IMR-90 (cell line): ENCODE data around the gene MSI1. TPM values are rescaled to one million over a fixed set of nuclear protein-coding genes. Genes with fewer than 3 reads are reported as not detected.

Source experiments
- ATAC-seq: fragments of 200-7000 bp; cut with Tn5 transposase; 2 replicates; pipeline ENCODE4 v1.9.1; 2020; ENCODE audit warnings: low read depth, mild to moderate bottlenecking, moderate library complexity
- BruUV-seq: library from RNA; stranded (reverse); fragments of 400-500 nt; replicated peaks from 2 replicates; lab custom pipeline; 2021; lab: Mats Ljungman, UMichigan
- CTCF ChIA-PET: fragments of 300-600 bp; formaldehyde crosslinking; extraction: SDS; loops from one replicate; lab custom pipeline; 2021; ENCODE audit warnings: antibody characterized with exemption; lab: Yijun Ruan, JAX
- POLR2A ChIA-PET: fragments of 300-600 bp; sonication (Branson Sonifier 250); formaldehyde crosslinking; loops from one replicate; lab custom pipeline; 2022; ENCODE audit warnings: antibody characterized with exemption; ENCODE audit not compliant: unreplicated experiment; lab: Charles Lee
- DNase-seq: peaks from one replicate; pipeline ENCODE4 v3.0.0; 2013
- H2AFZ ChIP-seq: replicated peaks from 2 replicates; pipeline ENCODE3; 2013; ENCODE audit warnings: low read length, mild to moderate bottlenecking; ENCODE audit not compliant: poor library complexity
- H2AK5ac ChIP-seq: 2 replicates; pipeline ENCODE4 v1.6.1; 2013; ENCODE audit warnings: low read depth, low read length, inconsistent platforms
- H2AK9ac ChIP-seq: replicated peaks from 2 replicates; pipeline ENCODE3; 2013; ENCODE audit warnings: mild to moderate bottlenecking, low read depth, low read length, moderate library complexity; ENCODE audit not compliant: poor library complexity
- H2BK120ac ChIP-seq: 2 replicates; pipeline ENCODE4 v1.6.1; 2013; ENCODE audit warnings: low read depth, low read length, inconsistent platforms
- H2BK15ac ChIP-seq: 3 replicates; pipeline ENCODE4 v1.6.1; 2013; ENCODE audit warnings: low read depth, low read length, inconsistent platforms
- H2BK20ac ChIP-seq: 2 replicates; pipeline ENCODE4 v1.6.1; 2013; ENCODE audit warnings: low read depth, mild to moderate bottlenecking, inconsistent platforms, low read length, moderate library complexity
- H2BK5ac ChIP-seq: 2 replicates; pipeline ENCODE4 v1.6.1; 2013; ENCODE audit warnings: mild to moderate bottlenecking, low read depth, low read length, inconsistent platforms; ENCODE audit not compliant: poor library complexity, severe bottlenecking
- H3K14ac ChIP-seq: replicated peaks from 2 replicates; pipeline ENCODE4 v1.6.1; 2013; ENCODE audit warnings: low read depth, low read length, inconsistent platforms
- H3K18ac ChIP-seq: 2 replicates; pipeline ENCODE4 v1.6.1; 2013; ENCODE audit warnings: low read depth, low read length, control low read depth
- H3K23ac ChIP-seq: 2 replicates; pipeline ENCODE4 v1.6.1; 2013; ENCODE audit warnings: low read depth, low read length, inconsistent platforms
- H3K27ac ChIP-seq: 2 replicates; pipeline ENCODE4 v1.5.1; 2013; ENCODE audit warnings: mild to moderate bottlenecking, control low read depth, low read length; ENCODE audit not compliant: insufficient read depth
- H3K27me3 ChIP-seq: 2 replicates; pipeline ENCODE4 v1.6.1; 2013; ENCODE audit warnings: low read length; ENCODE audit not compliant: control insufficient read depth, insufficient read depth
- H3K36me3 ChIP-seq: 2 replicates; pipeline ENCODE4 v1.6.1; 2013; ENCODE audit warnings: low read length, mixed read lengths; ENCODE audit not compliant: control insufficient read depth, insufficient read depth
- H3K4ac ChIP-seq: 2 replicates; pipeline ENCODE4 v1.6.1; 2013; ENCODE audit warnings: low read depth, low read length, inconsistent platforms
- H3K4me1 ChIP-seq: 2 replicates; pipeline ENCODE4 v1.6.1; 2013; ENCODE audit warnings: low read length, mixed read lengths; ENCODE audit not compliant: control insufficient read depth, insufficient read depth
- H3K4me2 ChIP-seq: 2 replicates; pipeline ENCODE4 v1.6.1; 2013; ENCODE audit warnings: low read depth, mild to moderate bottlenecking, control low read depth, low read length, moderate library complexity
- H3K4me3 ChIP-seq: 2 replicates; pipeline ENCODE4 v1.5.1; 2013; ENCODE audit warnings: low read depth, mild to moderate bottlenecking, control low read depth, low read length, moderate library complexity; ENCODE audit not compliant: insufficient read depth
- H3K56ac ChIP-seq: 2 replicates; pipeline ENCODE4 v1.6.1; 2013; ENCODE audit warnings: low read length, inconsistent platforms; ENCODE audit not compliant: insufficient read depth; ENCODE audit errors: extremely low read depth
- H3K79me1 ChIP-seq, 2 experiments: 2 replicates each; pipeline ENCODE4 v1.6.1; 2013; ENCODE audit warnings: low read length in 2 of 2, inconsistent platforms in 1 of 2, low read depth in 1 of 2
- H3K9ac ChIP-seq: 2 replicates; pipeline ENCODE4 v1.6.1; 2013; ENCODE audit warnings: low read depth, low read length, control low read depth
- H3K9me1 ChIP-seq: 2 replicates; pipeline ENCODE4 v1.6.1; 2013; ENCODE audit warnings: low read length, inconsistent platforms; ENCODE audit not compliant: insufficient read depth
- H3K9me3 ChIP-seq: 2 replicates; pipeline ENCODE4 v1.6.1; 2013; ENCODE audit warnings: low read length; ENCODE audit not compliant: control insufficient read depth, insufficient read depth
- H4K20me1 ChIP-seq: 2 replicates; pipeline ENCODE4 v1.6.1; 2013; ENCODE audit warnings: low read length, inconsistent platforms; ENCODE audit not compliant: insufficient read depth
- H4K5ac ChIP-seq: 2 replicates; pipeline ENCODE4 v1.6.1; 2013; ENCODE audit warnings: mild to moderate bottlenecking, low read depth, low read length, control low read depth
- H4K8ac ChIP-seq, 2 experiments: 2 replicates each; pipeline ENCODE4 v1.6.1; 2013; ENCODE audit warnings: low read depth in 2 of 2, low read length in 2 of 2, control low read depth in 1 of 2, inconsistent platforms in 1 of 2
- H4K91ac ChIP-seq: 2 replicates; pipeline ENCODE4 v1.6.1; 2013; ENCODE audit warnings: low read depth, low read length, inconsistent platforms; ENCODE audit not compliant: insufficient read depth
- BHLHE40 ChIP-seq: fragments of 150-350 bp; IDR thresholded peaks from 2 replicates; pipeline ENCODE4 v1.6.1; 2016; ENCODE audit warnings: mild to moderate bottlenecking, low read depth, low read length
- CEBPB ChIP-seq: IDR thresholded peaks from 2 replicates; pipeline ENCODE4 v1.6.1; 2012; ENCODE audit warnings: low read depth, low read length, improper control_type of control experiment
- CHD1 ChIP-seq: IDR thresholded peaks from 2 replicates; pipeline ENCODE4 v1.6.1; 2012; ENCODE audit warnings: low read depth, low read length, improper control_type of control experiment
- CTCF ChIP-seq: conservative IDR thresholded peaks from 2 replicates; pipeline ENCODE4 v1.5.1; 2012; ENCODE audit warnings: mild to moderate bottlenecking, low read depth, low read length, improper control_type of control experiment
- ELK1 ChIP-seq: fragments of 150-350 bp; IDR thresholded peaks from 2 replicates; pipeline ENCODE4 v1.6.1; 2016; ENCODE audit warnings: low read depth, mild to moderate bottlenecking, low read length, moderate library complexity, borderline replicate concordance
- FOS ChIP-seq: fragments of 150-350 bp; IDR thresholded peaks from 2 replicates; pipeline ENCODE4 v1.6.1; 2016; ENCODE audit warnings: low read depth, low read length
- MAFK ChIP-seq: IDR thresholded peaks from 2 replicates; pipeline ENCODE4 v1.6.1; 2012; ENCODE audit warnings: low read depth, low read length, improper control_type of control experiment
- MAZ ChIP-seq: IDR thresholded peaks from 2 replicates; pipeline ENCODE4 v1.6.1; 2012; ENCODE audit warnings: low read depth, mild to moderate bottlenecking, low read length, improper control_type of control experiment, moderate library complexity, borderline replicate concordance
- MXI1 ChIP-seq: IDR thresholded peaks from 2 replicates; pipeline ENCODE4 v1.6.1; 2012; ENCODE audit warnings: low read depth, mild to moderate bottlenecking, low read length, moderate library complexity, borderline replicate concordance
- NFE2L2 ChIP-seq: fragments of 150-350 bp; IDR thresholded peaks from 2 replicates; pipeline ENCODE4 v1.6.1; 2016; ENCODE audit warnings: low read depth, mild to moderate bottlenecking, low read length
- POLR2A ChIP-seq: IDR thresholded peaks from 2 replicates; pipeline ENCODE4 v1.6.1; 2012; ENCODE audit warnings: mild to moderate bottlenecking, low read depth, low read length
- RAD21 ChIP-seq: IDR thresholded peaks from 2 replicates; pipeline ENCODE4 v1.6.1; 2012; ENCODE audit warnings: low read length, improper control_type of control experiment
- RCOR1 ChIP-seq: IDR thresholded peaks from 2 replicates; pipeline ENCODE4 v1.6.1; 2012; ENCODE audit warnings: mild to moderate bottlenecking, low read length, improper control_type of control experiment; ENCODE audit not compliant: insufficient replicate concordance
- RFX5 ChIP-seq: IDR thresholded peaks from 2 replicates; pipeline ENCODE4 v1.8.0; 2012; ENCODE audit warnings: low read depth, mild to moderate bottlenecking, low read length, moderate library complexity
- SMC3 ChIP-seq: fragments of 150-350 bp; IDR thresholded peaks from 2 replicates; pipeline ENCODE4 v1.6.1; 2016; ENCODE audit warnings: low read depth, mild to moderate bottlenecking, antibody characterized with exemption, low read length, moderate library complexity
- USF2 ChIP-seq: fragments of 150-350 bp; IDR thresholded peaks from 2 replicates; pipeline ENCODE4 v1.6.1; 2017; ENCODE audit warnings: mild to moderate bottlenecking, antibody characterized with exemption, low read length, low read depth
- WGBS, 2 experiments: methylation state at CpG; one replicate each; pipeline versions ENCODE4 v1.1.5 to v1.1.7; 2013; ENCODE audit warnings: missing lambda C conversion rate in 2 of 2; ENCODE audit not compliant: insufficient read length in 1 of 2; ENCODE audit errors: extremely low coverage in 2 of 2; 5-methylcytosine and 5-hydroxymethylcytosine counted together
- dilution Hi-C: fragments of 300-500 bp; cut with HindIII; formaldehyde crosslinking; loops from one replicate; pipeline ENCODE4 v1.14.3; 2018; ENCODE audit warnings: low sequenced_read_pairs; ENCODE audit not compliant: unreplicated experiment
- in situ Hi-C: fragments of 300-500 bp; cut with MboI; formaldehyde crosslinking; loops from 3 replicates; pipeline ENCODE4 v1.14.3; 2019; ENCODE audit warnings: low sequenced_read_pairs, inconsistent platforms, mixed read lengths
- intact Hi-C: fragments of 100-400 bp; cut with micrococcal nuclease; formaldehyde crosslinking; loops from 2 replicates; pipeline ENCODE4 v1.10.0; 2022
- polyA plus RNA-seq, 3 experiments: library from polyadenylated mRNA; depleted of rRNA; stranded (reverse); fragments of >200 nt; gene quantifications; 2 replicates each; pipeline ENCODE4 v1.2.3, GENCODE V29; 2012; ENCODE audit warnings: low replicate concordance in 1 of 3
- total RNA-seq: library from RNA; depleted of rRNA; stranded (reverse); fragments of >200 nt; gene quantifications from 2 replicates; pipeline ENCODE4 v1.2.3, GENCODE V29; 2012

The MSI1 gene
- total and polyA plus RNA-seq, 2 of the 4 experiments (the other 2 are of a cell fraction) = not detected

GRCh38 chr12:120406553-120406952 is 37.6 kb upstream of the MSI1 start:
- H3K27me3 ChIP-seq = peaks cover 21% of the 10 kb centered on the region
- WGBS, 2 experiments = no CpG with 5 or more reads among the region's 3 CpGs
- no peak overlapping the region for H2AK9ac ChIP-seq
- ChIA-PET CTCF (no interaction called here), POLR2A (no interaction called here)
- H2AK5ac ChIP-seq = no peak overlapping the region
- no peaks in the 10 kb centered on the region for H3K9me1 ChIP-seq
- no peak overlapping the region for H3K18ac ChIP-seq
- H2BK5ac ChIP-seq = no peak overlapping the region
- no peak overlapping the region for H4K8ac ChIP-seq
- no peak overlapping the region for H4K5ac ChIP-seq
- H3K36me3 ChIP-seq = no peaks in the 10 kb centered on the region
- H2BK15ac ChIP-seq = no peak overlapping the region
- H3K9ac ChIP-seq = no peak overlapping the region
- peaks cover 3% of the 10 kb centered on the region; the same call in 1 of the 2 replicates for H3K9me3 ChIP-seq
- H4K91ac ChIP-seq = no peak overlapping the region
- no peak overlapping the region for H2BK20ac ChIP-seq
- no peaks in the 10 kb centered on the region for H3K4me1 ChIP-seq
- no peak overlapping the region for H2BK120ac ChIP-seq
- H3K27ac ChIP-seq = no peak overlapping the region
- H3K4ac ChIP-seq = no peak overlapping the region
- H3K4me2 ChIP-seq = no peak overlapping the region
- no peak overlapping the region for H3K56ac ChIP-seq
- no peaks in the 10 kb centered on the region for H3K79me1 ChIP-seq
- no peak overlapping the region for H2AFZ ChIP-seq
- in situ Hi-C loops = no loop called here
- intact Hi-C loops = no loop called here
- H3K4me3 ChIP-seq = no peak overlapping the region
- H3K14ac ChIP-seq = no peak overlapping the region
- no peaks in the 10 kb centered on the region for H4K20me1 ChIP-seq
- ATAC-seq = no peak
- dilution Hi-C loops = no loop called here
- H3K23ac ChIP-seq = no peak overlapping the region
- no peak for TF ChIP-seq MXI1
- no peak for TF ChIP-seq ELK1
- no peak for TF ChIP-seq RFX5
- TF ChIP-seq CTCF = no peak
- TF ChIP-seq MAFK = no peak
- no peak for TF ChIP-seq CEBPB
- TF ChIP-seq USF2 = no peak
- TF ChIP-seq NFE2L2 = no peak
- no peak for TF ChIP-seq MAZ
- TF ChIP-seq BHLHE40 = no peak
- no peak for TF ChIP-seq RAD21
- TF ChIP-seq SMC3 = no peak
- no peak for TF ChIP-seq POLR2A
- no peak for TF ChIP-seq CHD1
- no peak for TF ChIP-seq FOS
- no peak for TF ChIP-seq RCOR1
- BruUV-seq = no TSS peak
- no peak for DNase-seq
